Immature natural killer cell (primary cell): Measurements from ENCODE around the gene DESI2. TPM values are rescaled to one million over a fixed set of nuclear protein-coding genes. Genes with fewer than 3 reads are reported as not detected.
A peak's percentile ranks its signal among the peaks of the same experiment; 100 is the strongest.

Source experiments
- DNase-seq, 3 donors: peaks; one replicate each; pipeline ENCODE4 v3.0.0; 2022; ENCODE audit warnings: mixed read lengths in 1 of 3
- H3K27ac Mint-ChIP-seq, 6 donors: one replicate each; pipeline ENCODE4 v1.8.0; 2020; ENCODE audit warnings: mixed read lengths in 6 of 6, mild to moderate bottlenecking in 5 of 6, inconsistent platforms in 4 of 6, moderate library complexity in 3 of 6
- H3K27me3 Mint-ChIP-seq, 3 donors: one replicate each; pipeline ENCODE4 v1.8.0; 2020 to 2021; ENCODE audit warnings: low read depth in 3 of 3, mild to moderate bottlenecking in 3 of 3, mixed read lengths in 3 of 3, moderate library complexity in 3 of 3, inconsistent platforms in 1 of 3
- H3K36me3 Mint-ChIP-seq, 3 donors: one replicate each; pipeline ENCODE4 v1.8.0; 2020; ENCODE audit warnings: mixed read lengths in 3 of 3, inconsistent platforms in 2 of 3, mild to moderate bottlenecking in 2 of 3
- H3K4me1 Mint-ChIP-seq, 2 donors: one replicate each; pipeline ENCODE4 v1.8.0; 2020; ENCODE audit warnings: inconsistent platforms in 2 of 2, mild to moderate bottlenecking in 2 of 2, mixed read lengths in 2 of 2, moderate library complexity in 1 of 2
- H3K4me3 Mint-ChIP-seq, 5 donors: one replicate each; pipeline ENCODE4 v1.8.0; 2020; ENCODE audit warnings: mild to moderate bottlenecking in 5 of 5, mixed read lengths in 5 of 5, inconsistent platforms in 3 of 5, moderate library complexity in 3 of 5
- H3K9me3 Mint-ChIP-seq, 6 donors: one replicate each; pipeline ENCODE4 v1.8.0; 2020; ENCODE audit warnings: mild to moderate bottlenecking in 6 of 6, mixed read lengths in 6 of 6, inconsistent platforms in 4 of 6, moderate library complexity in 3 of 6
- polyA plus RNA-seq, 3 donors: library from polyadenylated mRNA; unstranded; fragments of 300-500 nt; fragmentation: Illumina TruSeq; gene quantifications; one replicate each; pipeline ENCODE4 v1.2.3, GENCODE V29; 2021

DESI2 gene
- polyA plus RNA-seq, 3 donors from 2014 or later: 9.9 to 25.8 (median 20.7) TPM

DNA sequence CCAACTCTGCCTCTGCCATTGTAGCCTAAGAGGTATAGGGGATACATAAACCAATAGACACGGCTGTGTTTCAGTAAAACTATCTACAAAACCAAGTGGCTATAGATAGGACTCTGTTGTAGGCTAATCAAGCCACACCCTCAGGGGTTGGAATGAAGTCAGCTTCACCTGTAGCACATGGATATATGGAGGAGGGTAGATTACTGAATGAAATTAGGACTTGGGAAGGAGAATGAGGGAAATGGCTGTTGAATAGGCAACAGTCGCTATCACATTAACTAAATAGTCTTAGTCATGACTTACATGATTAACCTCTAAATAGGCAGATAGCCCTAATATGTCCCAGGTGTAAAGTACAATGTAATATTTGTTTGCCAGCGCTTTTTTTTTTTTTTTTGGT, 49.7 kb downstream of the DESI2 start:
- Mint-ChIP-seq H3K4me1 (peaks cover 0 to 5% of the 10 kb centered on the region in 2 donors), H3K36me3 (peaks cover 20 to 52% (median 29%) of the 10 kb centered on the region in 3 donors), H3K9me3 (no peaks in the 10 kb centered on the region), H3K27ac (no peak overlapping the region), H3K4me3 (no peak overlapping the region), H3K27me3 (no peaks in the 10 kb centered on the region)
- no peak for DNase-seq

- Mint-ChIP-seq H3K27ac (peak overlapping the region in 2 of 6 donors; percentile 14 to 51), H3K36me3 (peaks cover 17 to 46% (median 18%) of the 10 kb centered on the region in 3 donors)
Observed at GRCh38 chr1:244704107-244704506, 51.2 kb downstream of the DESI2 start.

GRCh38 chr1:244705261-244706234, 52.6 kb downstream of the DESI2 start:
- Mint-ChIP-seq H3K4me1 (peaks cover 0 to 5% of the 10 kb centered on the region in 2 donors), H3K27me3 (no peaks in the 10 kb centered on the region), H3K36me3 (peaks cover 8 to 34% (median 8%) of the 10 kb centered on the region in 3 donors), H3K9me3 (no peaks in the 10 kb centered on the region), H3K4me3 (no peak overlapping the region), H3K27ac (no peak overlapping the region)
- no peak for DNase-seq

More at GRCh38 chr1:244704107-244704506, 51.2 kb downstream of the DESI2 start:
- Mint-ChIP-seq H3K27me3 (no peaks in the 10 kb centered on the region), H3K4me3 (no peak overlapping the region), H3K9me3 (no peaks in the 10 kb centered on the region), H3K4me1 (peaks cover 0 to 5% of the 10 kb centered on the region in 2 donors)
- DNase-seq: no peak

GRCh38 chr1:244709076-244709475, 56.1 kb downstream of the DESI2 start:
- H3K27me3 Mint-ChIP-seq: peaks cover 0 to 1% (median 0%) of the 10 kb centered on the region in 3 donors
- H3K9me3 Mint-ChIP-seq: no peaks in the 10 kb centered on the region
- peaks cover 0 to 3% of the 10 kb centered on the region in 2 donors for H3K4me1 Mint-ChIP-seq
- no peak for DNase-seq
- no peak overlapping the region for H3K4me3 Mint-ChIP-seq
- peaks cover 4 to 23% (median 5%) of the 10 kb centered on the region in 3 donors for H3K36me3 Mint-ChIP-seq
- peak overlapping the region in 1 of 6 donors; percentile 24 for H3K27ac Mint-ChIP-seq

DNA sequence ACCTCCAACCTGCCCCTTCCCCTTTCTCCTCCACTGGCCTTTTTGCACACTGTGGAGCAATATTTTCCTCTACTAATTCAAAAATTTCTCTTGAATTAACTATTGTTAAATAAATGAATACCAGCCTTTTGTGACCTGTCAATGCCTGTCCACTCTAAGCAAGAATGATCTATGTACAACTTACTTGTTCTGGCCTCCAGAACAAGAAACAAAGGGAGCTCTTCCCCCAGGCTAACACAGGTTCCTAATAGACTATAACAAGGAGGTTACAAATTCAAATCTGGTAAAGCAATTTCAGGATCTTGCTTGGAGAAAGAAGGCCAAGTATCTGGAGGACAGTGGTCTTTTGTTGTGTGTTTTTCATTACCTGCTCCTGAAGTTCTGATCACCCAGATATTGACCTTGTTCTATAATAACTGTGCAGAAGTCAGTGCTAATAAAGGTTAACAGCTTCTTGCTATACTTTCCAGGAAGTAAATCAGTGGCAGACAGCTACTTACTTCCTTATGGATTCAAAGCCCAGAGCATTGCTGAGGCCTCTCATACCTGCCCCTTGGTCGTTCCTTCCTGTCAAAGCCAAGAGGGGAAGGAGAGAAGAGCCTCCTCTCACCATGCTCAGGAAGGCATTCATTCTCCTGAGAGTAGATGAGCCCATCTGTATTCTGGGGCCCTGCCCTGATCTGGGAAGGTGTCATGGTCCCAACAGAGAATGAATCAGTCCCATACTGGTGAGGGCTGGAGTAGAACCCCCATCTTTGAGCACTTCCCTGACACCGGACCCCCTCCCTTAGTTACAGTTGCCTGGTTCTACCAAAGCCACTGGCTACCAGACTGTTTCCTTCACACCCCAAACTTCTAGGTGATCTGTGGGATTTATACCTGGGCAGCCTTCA, 56.8 kb downstream of the DESI2 start:
- Mint-ChIP-seq H3K36me3 (peaks cover 4 to 19% (median 5%) of the 10 kb centered on the region in 3 donors), H3K4me3 (no peak overlapping the region), H3K9me3 (no peaks in the 10 kb centered on the region), H3K27ac (peak overlapping the region in 2 of 6 donors; percentile 19 to 24), H3K4me1 (no peaks in the 10 kb centered on the region), H3K27me3 (peaks cover 0 to 1% (median 0%) of the 10 kb centered on the region in 3 donors)
- DNase-seq: no peak

DNA sequence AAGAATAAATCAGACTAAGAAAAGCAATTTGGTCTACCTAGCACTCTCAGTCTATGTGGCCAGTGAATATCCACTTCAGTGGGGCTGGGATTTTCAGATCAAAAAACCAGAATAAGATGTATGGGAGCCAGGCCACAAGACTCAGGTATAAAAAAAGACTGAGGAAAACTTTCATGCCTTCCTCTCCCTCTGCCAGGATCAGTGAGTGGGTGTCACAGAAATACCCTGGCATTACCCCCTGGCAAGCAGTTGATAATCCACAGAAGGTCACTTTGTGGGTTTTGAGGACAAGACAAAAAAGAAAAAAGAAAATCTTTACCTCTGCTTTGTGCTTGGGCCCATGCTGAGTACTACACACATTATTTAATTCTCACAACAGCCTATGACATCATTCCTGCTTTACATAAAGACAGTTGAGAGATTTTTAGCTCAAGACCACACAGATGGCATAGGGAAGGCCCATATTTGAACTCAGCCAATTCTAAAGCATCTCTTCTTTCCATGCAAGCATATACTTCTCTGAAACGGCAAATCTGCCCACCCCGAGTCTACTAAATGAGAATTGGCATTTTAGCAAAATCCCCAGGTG, 57.6 kb downstream of the DESI2 start:
- Mint-ChIP-seq H3K27me3 (peaks cover 0 to 1% (median 0%) of the 10 kb centered on the region in 3 donors), H3K27ac (peak overlapping the region in 1 of 6 donors; percentile 12), H3K9me3 (no peaks in the 10 kb centered on the region), H3K4me3 (no peak overlapping the region), H3K36me3 (peaks cover 4 to 15% (median 5%) of the 10 kb centered on the region in 3 donors), H3K4me1 (no peaks in the 10 kb centered on the region)
- DNase-seq: no peak

- Mint-ChIP-seq H3K27me3 (peaks cover 0 to 1% (median 0%) of the 10 kb centered on the region in 3 donors), H3K36me3 (peaks cover 0 to 5% (median 1%) of the 10 kb centered on the region in 3 donors), H3K27ac (no peak overlapping the region), H3K9me3 (no peaks in the 10 kb centered on the region), H3K4me3 (no peak overlapping the region), H3K4me1 (no peaks in the 10 kb centered on the region)
- DNase-seq: no peak
Observed at GRCh38 chr1:244712669-244713068, 59.7 kb downstream of the DESI2 start.

DNA sequence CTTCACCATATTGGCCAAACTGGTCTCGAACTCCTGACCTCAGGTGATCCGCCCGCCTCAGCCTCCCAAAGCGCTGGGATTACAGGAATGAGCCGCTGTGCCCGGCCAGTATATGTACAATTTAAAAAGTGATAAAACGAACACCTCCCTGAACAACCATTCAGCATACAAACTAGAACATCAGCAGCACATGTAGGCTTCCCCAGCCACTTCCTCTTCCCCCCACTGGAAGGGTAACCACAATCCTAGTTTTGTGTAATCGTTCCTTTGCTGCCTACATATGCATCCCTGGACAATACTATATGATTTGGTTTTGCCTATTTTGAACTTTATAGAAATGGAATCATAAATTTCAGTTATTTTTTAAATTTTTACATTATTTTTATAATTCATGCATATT, 60.4 kb downstream of the DESI2 start:
- Mint-ChIP-seq H3K27ac (no peak overlapping the region), H3K9me3 (no peaks in the 10 kb centered on the region), H3K36me3 (peaks cover 0 to 5% (median 0%) of the 10 kb centered on the region in 3 donors), H3K27me3 (peaks cover 0 to 1% (median 0%) of the 10 kb centered on the region in 3 donors), H3K4me3 (no peak overlapping the region), H3K4me1 (no peaks in the 10 kb centered on the region)
- no peak for DNase-seq

GRCh38 chr1:244727871-244728474, 75.0 kb downstream of the DESI2 start:
- H3K4me1 Mint-ChIP-seq: peaks cover 11 to 14% of the 10 kb centered on the region in 2 donors
- no peak for DNase-seq
- no peak overlapping the region for H3K27ac Mint-ChIP-seq
- peaks cover 0 to 1% (median 0%) of the 10 kb centered on the region in 3 donors for H3K27me3 Mint-ChIP-seq
- H3K9me3 Mint-ChIP-seq: no peaks in the 10 kb centered on the region
- peak overlapping the region in 4 of 5 donors; percentile 19 to 60 (median 44) for H3K4me3 Mint-ChIP-seq
- no peaks in the 10 kb centered on the region for H3K36me3 Mint-ChIP-seq

GRCh38 chr1:244730153-244730933, 77.4 kb downstream of the DESI2 start:
- Mint-ChIP-seq H3K4me1 (peaks cover 11 to 14% of the 10 kb centered on the region in 2 donors), H3K27ac (peak overlapping the region in 3 of 6 donors; percentile 44 to 71 (median 69)), H3K4me3 (peak overlapping the region; percentile 88 to 95 (median 89)), H3K27me3 (peaks cover 0 to 1% (median 0%) of the 10 kb centered on the region in 3 donors), H3K9me3 (no peaks in the 10 kb centered on the region), H3K36me3 (no peaks in the 10 kb centered on the region)
- peak; percentile 13 to 35 (median 31) for DNase-seq

DNA sequence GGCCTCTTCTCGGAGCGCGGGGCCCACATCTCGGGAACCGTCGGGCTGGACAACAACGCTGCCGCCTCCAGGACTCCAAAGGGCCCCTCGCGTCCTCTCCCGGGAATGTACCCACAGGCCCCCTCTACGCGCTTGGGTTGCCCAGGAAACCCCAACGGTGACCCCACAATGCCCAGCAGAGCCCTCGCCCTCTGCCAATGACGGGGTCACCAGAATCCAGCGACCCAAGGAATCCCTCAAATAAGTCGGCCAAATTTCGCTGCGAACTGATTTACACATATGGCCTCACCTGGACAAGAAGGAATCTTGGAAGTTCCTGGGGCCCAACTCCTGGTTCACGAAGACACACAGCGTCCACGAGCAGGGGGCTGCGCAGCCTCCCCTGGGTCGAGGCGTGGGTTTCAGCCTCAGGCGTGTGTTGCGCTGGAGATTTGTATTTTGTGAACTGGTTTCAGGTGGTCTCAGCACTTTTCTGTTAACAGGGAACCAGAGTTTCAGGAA, 78.1 kb downstream of the DESI2 start:
- H3K36me3 Mint-ChIP-seq: no peaks in the 10 kb centered on the region
- peaks cover 0 to 1% (median 0%) of the 10 kb centered on the region in 3 donors for H3K27me3 Mint-ChIP-seq
- DNase-seq: no peak
- peaks cover 11 to 14% of the 10 kb centered on the region in 2 donors for H3K4me1 Mint-ChIP-seq
- no peaks in the 10 kb centered on the region for H3K9me3 Mint-ChIP-seq
- H3K4me3 Mint-ChIP-seq: peak overlapping the region; percentile 71 to 85 (median 76)
- H3K27ac Mint-ChIP-seq: no peak overlapping the region

DNA sequence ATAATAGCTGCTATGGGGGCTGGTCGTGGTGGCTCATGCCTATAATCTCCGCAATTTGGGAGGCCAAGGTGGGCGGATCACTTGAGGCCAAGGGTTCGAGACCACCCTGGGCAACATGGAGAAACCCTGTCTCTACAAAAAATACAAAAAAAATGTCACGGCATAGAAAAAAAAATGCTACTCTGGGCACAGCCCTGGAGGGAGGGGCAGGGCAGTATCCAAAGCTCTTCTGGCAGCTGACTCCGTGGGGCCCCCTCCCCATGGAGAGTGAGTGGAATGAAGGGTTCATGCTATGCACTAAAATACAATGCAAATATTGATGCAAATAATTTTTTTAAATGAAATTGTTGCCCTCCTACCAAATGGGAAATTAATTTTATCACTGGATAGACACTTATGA, 78.7 kb downstream of the DESI2 start:
- H3K4me3 Mint-ChIP-seq: peak overlapping the region; percentile 71 to 85 (median 76)
- H3K27ac Mint-ChIP-seq: no peak overlapping the region
- no peak for DNase-seq
- H3K4me1 Mint-ChIP-seq: peaks cover 11 to 14% of the 10 kb centered on the region in 2 donors
- H3K27me3 Mint-ChIP-seq: peaks cover 0 to 1% (median 0%) of the 10 kb centered on the region in 3 donors
- H3K9me3 Mint-ChIP-seq: no peaks in the 10 kb centered on the region
- no peaks in the 10 kb centered on the region for H3K36me3 Mint-ChIP-seq
